Kidney (tissue), 14 donors: ENCODE measurements around the gene ASB2. TPM values are rescaled to one million over a fixed set of nuclear protein-coding genes. Genes with fewer than 3 reads are reported as not detected.

Experiments
- DNase-seq, 5 donors: peaks; one replicate each; pipeline ENCODE4 v3.0.0-alpha.2; 2013 to 2020
- FAIRE-seq: peaks from 2 replicates; lab custom pipeline; 2012; peaks lifted over from hg19 to GRCh38; lab: Jason Lieb, UNC
- H3K27ac ChIP-seq, 2 donors: one replicate each; pipeline ENCODE4 v1.7.0; 2013; ENCODE audit warnings: low read depth in 2 of 2, low read length in 2 of 2, inconsistent platforms in 1 of 2
- H3K27me3 ChIP-seq: one replicate; pipeline ENCODE4 v1.7.1; 2013; ENCODE audit warnings: low read length, inconsistent platforms; ENCODE audit not compliant: control insufficient read depth, insufficient read depth
- H3K36me3 ChIP-seq, 3 donors: one replicate each; pipeline versions ENCODE4 v1.7.0 to v1.7.1; 2013; ENCODE audit warnings: low read length in 3 of 3, control low read depth in 1 of 3, inconsistent platforms in 1 of 3; ENCODE audit not compliant: insufficient read depth in 3 of 3, control insufficient read depth in 2 of 3
- H3K4me1 ChIP-seq, 3 donors: one replicate each; pipeline versions ENCODE4 v1.7.0 to v1.7.1; 2013; ENCODE audit warnings: low read length in 3 of 3, inconsistent platforms in 1 of 3, low read depth in 1 of 3; ENCODE audit not compliant: control insufficient read depth in 2 of 3, insufficient read depth in 2 of 3
- H3K4me3 ChIP-seq, 3 donors: one replicate each; pipeline versions ENCODE4 v1.7.0 to v1.8.1; 2013; ENCODE audit warnings: low read length in 3 of 3, control low read depth in 1 of 3, inconsistent platforms in 1 of 3
- H3K9ac ChIP-seq, 3 donors: one replicate each; pipeline versions ENCODE4 v1.7.0 to v1.7.1; 2013; ENCODE audit warnings: low read length in 3 of 3, control low read depth in 1 of 3, inconsistent platforms in 1 of 3
- H3K9me3 ChIP-seq, 3 donors: one replicate each; pipeline versions ENCODE4 v1.7.0 to v1.7.1; 2013; ENCODE audit warnings: low read length in 3 of 3, control low read depth in 1 of 3, inconsistent platforms in 1 of 3; ENCODE audit not compliant: control insufficient read depth in 2 of 3, insufficient read depth in 1 of 3
- intact Hi-C: fragments of 100-400 bp; cut with DNase I; formaldehyde crosslinking; loops from one replicate; pipeline ENCODE4 v1.11.1; 2022
- polyA plus RNA-seq: library from polyadenylated mRNA; stranded (reverse); fragments of 350-450 nt; fragmentation: Illumina TruSeq; extraction: RNeasy Lipid Tissue Mini Kit (QIAGEN cat#74804); gene quantifications from one replicate; pipeline ENCODE4 v1.2.3, GENCODE V29; 2014; ENCODE audit warnings: low read depth, low replicate concordance; ENCODE audit not compliant: insufficient read depth
- total RNA-seq: library from RNA; stranded (reverse); fragmentation: NEBNext Ultra II Directional; extraction: Animal tissue kit (Norgen Biotek cat#: 25700); gene quantifications from one replicate; pipeline ENCODE4 v1.2.1, GENCODE V29; 2021
- TF ChIP-seq, protein P1 (sequence below): IDR thresholded peaks from 3 replicates; pipeline ENCODE4 v1.5.1; 2012; ENCODE audit warnings: mild to moderate bottlenecking, moderate library complexity, borderline replicate concordance; ENCODE audit not compliant: insufficient read depth; ENCODE audit errors: extremely low read depth
- donor health status: control.
- donor health status: control.
- donor health status: control.
- donor health status: control.
- donor health status: control.
- donor health status: DM: yes; HTN: yes; CAD: no.
- donor health status: Normal renal cell carcinoma (clear cell type).

Gene ASB2
- total and polyA plus RNA-seq, 2 donors from 2014 or later: 0.97 to 3.7 TPM

DNA sequence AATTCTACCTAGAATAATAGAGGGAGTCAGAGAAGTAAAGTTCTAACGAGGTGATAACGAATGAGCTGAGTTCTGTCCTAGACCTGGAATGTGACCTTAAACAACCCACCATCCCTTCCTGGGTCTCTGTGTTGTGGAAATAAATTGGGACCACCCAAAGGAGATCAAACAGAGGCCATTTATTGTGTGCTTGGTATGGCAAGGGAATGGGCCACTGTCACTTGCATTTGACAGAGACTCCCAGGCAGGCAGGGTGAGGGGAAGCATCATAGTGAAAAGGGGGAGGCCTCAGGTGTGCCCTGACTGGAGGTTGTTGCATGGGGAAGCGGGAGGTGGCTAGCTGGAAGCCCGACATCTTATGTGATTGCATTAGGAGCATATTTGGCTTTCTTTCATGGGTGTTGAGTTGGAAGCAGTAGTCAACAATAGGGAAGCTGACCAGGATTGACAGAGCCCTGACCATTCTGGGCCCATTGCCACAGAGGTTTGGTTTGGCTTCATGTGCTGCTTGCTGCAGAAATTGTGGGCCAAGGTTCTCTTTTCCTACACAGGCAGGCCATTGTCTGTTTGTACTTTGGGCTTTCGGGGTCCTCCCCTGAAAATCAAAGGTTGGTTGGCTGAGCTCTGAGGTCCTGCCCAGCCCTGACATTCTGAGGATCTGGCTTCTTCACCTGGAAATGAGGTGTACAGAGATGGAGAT is 66.8 kb downstream of the ASB2 start:
- TF ChIP-seq, protein P1, sequence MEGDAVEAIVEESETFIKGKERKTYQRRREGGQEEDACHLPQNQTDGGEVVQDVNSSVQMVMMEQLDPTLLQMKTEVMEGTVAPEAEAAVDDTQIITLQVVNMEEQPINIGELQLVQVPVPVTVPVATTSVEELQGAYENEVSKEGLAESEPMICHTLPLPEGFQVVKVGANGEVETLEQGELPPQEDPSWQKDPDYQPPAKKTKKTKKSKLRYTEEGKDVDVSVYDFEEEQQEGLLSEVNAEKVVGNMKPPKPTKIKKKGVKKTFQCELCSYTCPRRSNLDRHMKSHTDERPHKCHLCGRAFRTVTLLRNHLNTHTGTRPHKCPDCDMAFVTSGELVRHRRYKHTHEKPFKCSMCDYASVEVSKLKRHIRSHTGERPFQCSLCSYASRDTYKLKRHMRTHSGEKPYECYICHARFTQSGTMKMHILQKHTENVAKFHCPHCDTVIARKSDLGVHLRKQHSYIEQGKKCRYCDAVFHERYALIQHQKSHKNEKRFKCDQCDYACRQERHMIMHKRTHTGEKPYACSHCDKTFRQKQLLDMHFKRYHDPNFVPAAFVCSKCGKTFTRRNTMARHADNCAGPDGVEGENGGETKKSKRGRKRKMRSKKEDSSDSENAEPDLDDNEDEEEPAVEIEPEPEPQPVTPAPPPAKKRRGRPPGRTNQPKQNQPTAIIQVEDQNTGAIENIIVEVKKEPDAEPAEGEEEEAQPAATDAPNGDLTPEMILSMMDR: no peak
- H3K9ac ChIP-seq: no peak overlapping the region
- no peaks in the 10 kb centered on the region for H3K4me1 ChIP-seq
- peaks cover 0 to 3% (median 0%) of the 10 kb centered on the region in 3 donors for H3K9me3 ChIP-seq
- H3K4me3 ChIP-seq: no peak overlapping the region
- no peaks in the 10 kb centered on the region for H3K36me3 ChIP-seq
- intact Hi-C loops: loop anchor here (10.0 kb wide), 1 partner anchor 255 kb away; no protein-coding TSS in a partner anchor
- no peak for FAIRE-seq
- no peak overlapping the region for H3K27ac ChIP-seq
- DNase-seq: peak in 1 of 5 donors; percentile 18
- H3K27me3 ChIP-seq: no peaks in the 10 kb centered on the region

DNA sequence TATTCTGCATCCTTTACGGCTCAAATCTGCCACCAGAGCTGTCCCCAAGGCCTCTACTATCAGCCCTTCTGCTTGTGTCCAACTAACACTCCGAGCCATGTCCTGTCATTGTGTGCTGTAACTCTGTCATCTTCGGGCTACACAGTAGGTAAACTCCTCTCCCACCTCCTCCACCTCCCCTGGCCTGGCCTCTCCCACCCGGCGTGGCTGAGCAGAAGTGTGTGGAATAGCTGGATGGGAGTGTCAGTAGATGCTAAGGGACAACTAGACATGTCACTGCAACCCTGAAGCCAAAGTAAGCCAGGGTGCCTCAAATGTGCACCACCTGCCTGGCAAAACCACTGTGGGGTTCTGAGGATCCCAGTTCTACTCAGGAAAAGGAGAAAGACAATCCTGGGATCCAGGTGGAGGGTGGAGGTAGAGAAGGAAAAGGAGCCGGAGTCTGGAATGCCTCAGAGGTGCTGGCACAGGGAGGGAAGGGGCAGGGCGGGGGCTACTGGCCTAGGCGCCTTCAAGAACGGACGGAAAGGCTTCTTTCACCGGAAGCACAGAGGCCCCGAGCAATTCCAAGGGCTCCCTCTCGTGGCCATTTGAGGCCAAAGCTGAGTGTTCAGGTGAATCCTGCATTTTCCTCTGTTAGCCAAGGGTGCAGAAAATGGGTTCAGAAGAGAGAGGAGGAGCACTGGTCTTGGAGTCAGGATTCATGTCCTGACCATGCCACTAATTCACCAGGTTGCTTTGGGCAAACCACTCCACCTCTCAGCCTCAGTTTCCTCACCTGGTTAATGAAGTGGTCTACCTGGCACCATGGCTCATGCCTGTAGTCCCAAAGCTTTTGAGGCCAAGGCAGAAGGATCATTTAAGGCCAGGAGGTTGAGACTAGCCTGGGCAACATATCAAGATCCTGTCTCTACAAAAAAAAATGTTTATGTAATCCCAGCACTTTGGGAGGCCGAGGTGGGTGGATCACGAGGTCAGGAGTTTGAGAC is 69.7 kb downstream of the ASB2 start:
- TF ChIP-seq, protein P1: peak; percentile 57
- H3K9ac ChIP-seq: no peak overlapping the region
- no peaks in the 10 kb centered on the region for H3K9me3 ChIP-seq
- H3K4me3 ChIP-seq: no peak overlapping the region
- FAIRE-seq: no peak
- peaks cover 0 to 3% (median 0%) of the 10 kb centered on the region in 3 donors for H3K4me1 ChIP-seq
- intact Hi-C loops: loop anchor here (10.0 kb wide), 1 partner anchor 252 kb away; no protein-coding TSS in a partner anchor
- H3K27me3 ChIP-seq: no peaks in the 10 kb centered on the region
- H3K36me3 ChIP-seq: no peaks in the 10 kb centered on the region
- H3K27ac ChIP-seq: no peak overlapping the region
- DNase-seq: peak; percentile 48 to 77 (median 66)

GRCh38 chr14:93905623-93906022 is 70.7 kb downstream of the ASB2 start:
- FAIRE-seq (no peak), DNase-seq (peak in 1 of 5 donors; percentile 41)
- no peak overlapping the region for H3K27ac ChIP-seq
- no peaks in the 10 kb centered on the region for H3K27me3 ChIP-seq
- peaks cover 0 to 3% (median 0%) of the 10 kb centered on the region in 3 donors for H3K4me1 ChIP-seq
- H3K9me3 ChIP-seq: no peaks in the 10 kb centered on the region
- no peaks in the 10 kb centered on the region for H3K36me3 ChIP-seq
- TF ChIP-seq, protein P1: no peak
- no peak overlapping the region for H3K4me3 ChIP-seq
- H3K9ac ChIP-seq: no peak overlapping the region
- intact Hi-C loops: loop anchor here (10.0 kb wide), 1 partner anchor 251 kb away; no protein-coding TSS in a partner anchor
